Breast epithelium (tissue), 3 donors: ENCODE measurements around the gene PKNOX2.

Source experiments
- CTCF ChIP-seq, 3 donors: fragments of 450-650 bp; IDR thresholded peaks; one replicate each; pipeline ENCODE4 v1.5.1; 2016 to 2017; ENCODE audit warnings: antibody characterized with exemption in 3 of 3, mild to moderate bottlenecking in 3 of 3, moderate library complexity in 3 of 3
- POLR2A ChIP-seq: fragments of 450-650 bp; IDR thresholded peaks from one replicate; pipeline ENCODE4 v1.6.1; 2016; ENCODE audit warnings: antibody characterized with exemption, mild to moderate bottlenecking, moderate library complexity
- POLR2AphosphoS5 ChIP-seq, 3 donors: sonication (generic); formaldehyde crosslinking; IDR thresholded peaks; one replicate each; pipeline ENCODE4 v1.6.1; 2017; ENCODE audit warnings: antibody characterized with exemption in 3 of 3

GRCh38 chr11:125175166-125175565 lies 10.6 kb downstream of the PKNOX2 start:
- no peak for TF ChIP-seq POLR2AphosphoS5 (IDR thresholded peaks at IDR 0.05)
- no peak for TF ChIP-seq CTCF (IDR thresholded peaks at IDR 0.05)
- no peak for TF ChIP-seq POLR2A
